Prostate gland (tissue), 2 donors: Measurements from ENCODE around the gene CSF3. TPM values are rescaled to one million over a fixed set of nuclear protein-coding genes. Genes with fewer than 3 reads are reported as not detected.

Source experiments
- DNase-seq: peaks from one replicate; pipeline ENCODE4 v3.0.0-alpha.2; 2019; ENCODE audit warnings: low spot score
- H3K27ac ChIP-seq, 2 donors: fragments of 200-600 bp; sonication (generic); 2 replicates each; pipeline ENCODE4 v1.5.1; 2017 to 2019
- H3K27me3 ChIP-seq: fragments of 200-600 bp; sonication (generic); replicated peaks from 2 replicates; pipeline ENCODE4 v1.5.1; 2019; ENCODE audit not compliant: insufficient read depth
- H3K36me3 ChIP-seq, 2 donors: fragments of 200-600 bp; sonication (generic); 1 replicate in 1 of 2; 2 replicates in 1 of 2; pipeline versions ENCODE4 v1.5.1 to v1.8.1; 2017 to 2019
- H3K4me1 ChIP-seq: fragments of 200-600 bp; sonication (generic); replicated peaks from 2 replicates; pipeline ENCODE4 v1.5.1; 2019
- H3K4me3 ChIP-seq, 2 donors: fragments of 200-600 bp; sonication (generic); 2 replicates each; pipeline ENCODE4 v1.5.1; 2017 to 2019
- H3K9me3 ChIP-seq: fragments of 200-600 bp; sonication (generic); 2 replicates; pipeline ENCODE4 v1.5.1; 2017
- POLR2A ChIP-seq: fragments of 450-650 bp; IDR thresholded peaks from one replicate; pipeline ENCODE4 v1.6.1; 2016; ENCODE audit warnings: antibody characterized with exemption, mild to moderate bottlenecking
- POLR2AphosphoS5 ChIP-seq: sonication (generic); formaldehyde crosslinking; IDR thresholded peaks from one replicate; pipeline ENCODE4 v1.6.1; 2017; ENCODE audit warnings: antibody characterized with exemption
- WGBS: methylation state at CpG from one replicate; pipeline ENCODE4 v1.1.5; 2018; 5-methylcytosine and 5-hydroxymethylcytosine counted together
- intact Hi-C: fragments of 100-400 bp; cut with DNase I; formaldehyde crosslinking; loops from one replicate; pipeline ENCODE4 v1.14.2; 2022
- total RNA-seq, 2 donors: library from RNA; depleted of rRNA; stranded (reverse); fragments of >200 nt; gene quantifications; one replicate each; pipeline ENCODE4 v1.1.0, GENCODE V29; 2016
- TF ChIP-seq, protein P1 (sequence below), 4 experiments: fragments of 200-600 bp in 2 of 4; fragments of 450-650 bp in 2 of 4; sonication (generic) in 2 of 4; IDR thresholded peaks; 1 replicate in 3 of 4; 2 replicates in 1 of 4; pipeline ENCODE4 v1.5.1; 2016 to 2019; ENCODE audit warnings: antibody characterized with exemption in 4 of 4, mild to moderate bottlenecking in 2 of 4, moderate library complexity in 2 of 4

The CSF3 gene
- total RNA-seq, 2 donors from 2014 or later = 0.41 to 2.2 TPM

DNA sequence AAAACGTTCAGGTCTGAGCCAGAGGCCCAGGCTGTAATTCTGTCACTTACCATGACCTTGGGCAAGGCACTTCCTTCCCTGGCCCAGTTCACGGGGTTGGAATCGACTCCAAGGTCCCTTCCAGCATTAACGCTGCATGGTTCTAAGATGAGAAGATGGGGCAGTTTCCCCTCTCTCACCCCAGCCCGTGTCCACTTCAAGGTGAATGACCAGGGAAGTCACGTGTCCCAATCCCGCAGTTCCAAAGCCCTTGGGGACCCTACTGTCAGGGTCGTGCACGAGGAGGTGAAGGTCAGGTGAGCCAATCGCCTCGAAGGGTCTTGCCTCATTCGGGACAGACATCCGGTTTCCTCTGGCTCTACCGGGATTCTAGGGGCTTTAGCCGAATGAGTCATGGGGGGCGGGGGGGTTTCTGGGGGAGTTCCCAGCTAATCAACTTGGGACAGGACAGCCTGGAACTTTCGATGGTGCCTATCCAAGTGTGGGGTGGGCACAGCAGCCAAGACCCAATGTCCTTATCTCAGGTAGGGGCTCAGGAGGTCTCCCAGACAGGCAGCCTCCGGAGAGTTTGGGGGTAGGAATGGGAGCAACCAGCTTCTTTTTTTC lies 762 bp upstream of the CSF3 start:
- Histone ChIP-seq H3K27ac (peak overlapping the region; percentile 15 to 26), H3K9me3 (no peaks in the 10 kb centered on the region), H3K4me3 (no peak overlapping the region), H3K36me3 (peaks cover 0 to under 1% of the 10 kb centered on the region in 2 donors), H3K4me1 (no peaks in the 10 kb centered on the region), H3K27me3 (no peaks in the 10 kb centered on the region)
- no peak for TF ChIP-seq POLR2AphosphoS5
- TF ChIP-seq POLR2A = no peak
- TF ChIP-seq, protein P1, sequence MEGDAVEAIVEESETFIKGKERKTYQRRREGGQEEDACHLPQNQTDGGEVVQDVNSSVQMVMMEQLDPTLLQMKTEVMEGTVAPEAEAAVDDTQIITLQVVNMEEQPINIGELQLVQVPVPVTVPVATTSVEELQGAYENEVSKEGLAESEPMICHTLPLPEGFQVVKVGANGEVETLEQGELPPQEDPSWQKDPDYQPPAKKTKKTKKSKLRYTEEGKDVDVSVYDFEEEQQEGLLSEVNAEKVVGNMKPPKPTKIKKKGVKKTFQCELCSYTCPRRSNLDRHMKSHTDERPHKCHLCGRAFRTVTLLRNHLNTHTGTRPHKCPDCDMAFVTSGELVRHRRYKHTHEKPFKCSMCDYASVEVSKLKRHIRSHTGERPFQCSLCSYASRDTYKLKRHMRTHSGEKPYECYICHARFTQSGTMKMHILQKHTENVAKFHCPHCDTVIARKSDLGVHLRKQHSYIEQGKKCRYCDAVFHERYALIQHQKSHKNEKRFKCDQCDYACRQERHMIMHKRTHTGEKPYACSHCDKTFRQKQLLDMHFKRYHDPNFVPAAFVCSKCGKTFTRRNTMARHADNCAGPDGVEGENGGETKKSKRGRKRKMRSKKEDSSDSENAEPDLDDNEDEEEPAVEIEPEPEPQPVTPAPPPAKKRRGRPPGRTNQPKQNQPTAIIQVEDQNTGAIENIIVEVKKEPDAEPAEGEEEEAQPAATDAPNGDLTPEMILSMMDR (IDR thresholded peaks at IDR 0.05) = no peak
- 56% methylated on average over 18 of the region's 18 CpGs for WGBS
- DNase-seq = no peak
- intact Hi-C loops = loop anchor here (5.0 to 10.0 kb wide), 3 partner anchors 153 to 280 kb away; no protein-coding TSS in a partner anchor

DNA sequence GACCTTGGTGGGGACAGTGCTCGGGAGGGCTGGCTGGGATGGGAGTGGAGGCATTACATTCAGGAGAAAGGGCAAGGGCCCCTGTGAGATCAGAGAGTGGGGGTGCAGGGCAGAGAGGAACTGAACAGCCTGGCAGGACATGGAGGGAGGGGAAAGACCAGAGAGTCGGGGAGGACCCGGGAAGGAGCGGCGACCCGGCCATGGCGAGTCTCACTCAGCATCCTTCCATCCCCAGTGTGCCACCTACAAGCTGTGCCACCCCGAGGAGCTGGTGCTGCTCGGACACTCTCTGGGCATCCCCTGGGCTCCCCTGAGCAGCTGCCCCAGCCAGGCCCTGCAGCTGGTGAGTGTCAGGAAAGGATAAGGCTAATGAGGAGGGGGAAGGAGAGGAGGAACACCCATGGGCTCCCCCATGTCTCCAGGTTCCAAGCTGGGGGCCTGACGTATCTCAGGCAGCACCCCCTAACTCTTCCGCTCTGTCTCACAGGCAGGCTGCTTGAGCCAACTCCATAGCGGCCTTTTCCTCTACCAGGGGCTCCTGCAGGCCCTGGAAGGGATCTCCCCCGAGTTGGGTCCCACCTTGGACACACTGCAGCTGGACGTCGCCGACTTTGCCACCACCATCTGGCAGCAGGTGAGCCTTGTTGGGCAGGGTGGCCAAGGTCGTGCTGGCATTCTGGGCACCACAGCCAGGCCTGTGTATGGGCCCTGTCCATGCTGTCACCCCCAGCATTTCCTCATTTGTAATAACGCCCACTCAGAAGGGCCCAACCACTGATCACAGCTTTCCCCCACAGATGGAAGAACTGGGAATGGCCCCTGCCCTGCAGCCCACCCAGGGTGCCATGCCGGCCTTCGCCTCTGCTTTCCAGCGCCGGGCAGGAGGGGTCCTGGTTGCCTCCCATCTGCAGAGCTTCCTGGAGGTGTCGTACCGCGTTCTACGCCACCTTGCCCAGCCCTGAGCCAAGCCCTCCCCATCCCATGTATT lies 1.1 kb downstream of the CSF3 start:
- WGBS = 82% methylated on average over 26 of the region's 26 CpGs
- no peak for DNase-seq
- Histone ChIP-seq H3K27ac (no peak overlapping the region), H3K36me3 (peaks cover 0 to 10% of the 10 kb centered on the region in 2 donors), H3K4me3 (no peak overlapping the region), H3K9me3 (no peaks in the 10 kb centered on the region), H3K27me3 (no peaks in the 10 kb centered on the region), H3K4me1 (no peaks in the 10 kb centered on the region)
- intact Hi-C loops = loop anchor here (10.0 kb wide), 1 partner anchor 279 kb away; no protein-coding TSS in a partner anchor
- TF ChIP-seq POLR2A (no peak), POLR2AphosphoS5 (no peak)
- TF ChIP-seq, protein P1 (IDR thresholded peaks at IDR 0.05) = no peak

DNA sequence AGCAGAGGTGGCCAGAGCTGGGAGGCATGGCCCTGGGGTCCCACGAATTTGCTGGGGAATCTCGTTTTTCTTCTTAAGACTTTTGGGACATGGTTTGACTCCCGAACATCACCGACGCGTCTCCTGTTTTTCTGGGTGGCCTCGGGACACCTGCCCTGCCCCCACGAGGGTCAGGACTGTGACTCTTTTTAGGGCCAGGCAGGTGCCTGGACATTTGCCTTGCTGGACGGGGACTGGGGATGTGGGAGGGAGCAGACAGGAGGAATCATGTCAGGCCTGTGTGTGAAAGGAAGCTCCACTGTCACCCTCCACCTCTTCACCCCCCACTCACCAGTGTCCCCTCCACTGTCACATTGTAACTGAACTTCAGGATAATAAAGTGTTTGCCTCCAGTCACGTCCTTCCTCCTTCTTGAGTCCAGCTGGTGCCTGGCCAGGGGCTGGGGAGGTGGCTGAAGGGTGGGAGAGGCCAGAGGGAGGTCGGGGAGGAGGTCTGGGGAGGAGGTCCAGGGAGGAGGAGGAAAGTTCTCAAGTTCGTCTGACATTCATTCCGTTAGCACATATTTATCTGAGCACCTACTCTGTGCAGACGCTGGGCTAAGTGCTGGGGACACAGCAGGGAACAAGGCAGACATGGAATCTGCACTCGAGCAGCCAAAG lies 2.3 kb downstream of the CSF3 start:
- Histone ChIP-seq H3K36me3 (peaks cover 0 to 10% of the 10 kb centered on the region in 2 donors), H3K27me3 (no peaks in the 10 kb centered on the region), H3K4me3 (no peak overlapping the region), H3K4me1 (no peaks in the 10 kb centered on the region), H3K27ac (peak overlapping the region in 1 of 2 donors; percentile 22), H3K9me3 (no peaks in the 10 kb centered on the region)
- 54% methylated on average over 15 of the region's 15 CpGs for WGBS
- DNase-seq = no peak
- TF ChIP-seq POLR2AphosphoS5 = no peak
- TF ChIP-seq POLR2A = no peak
- TF ChIP-seq, protein P1 (IDR thresholded peaks at IDR 0.05) = no peak
- intact Hi-C loops = loop anchor here (10.0 kb wide), 1 partner anchor 277 kb away; no protein-coding TSS in a partner anchor

DNA sequence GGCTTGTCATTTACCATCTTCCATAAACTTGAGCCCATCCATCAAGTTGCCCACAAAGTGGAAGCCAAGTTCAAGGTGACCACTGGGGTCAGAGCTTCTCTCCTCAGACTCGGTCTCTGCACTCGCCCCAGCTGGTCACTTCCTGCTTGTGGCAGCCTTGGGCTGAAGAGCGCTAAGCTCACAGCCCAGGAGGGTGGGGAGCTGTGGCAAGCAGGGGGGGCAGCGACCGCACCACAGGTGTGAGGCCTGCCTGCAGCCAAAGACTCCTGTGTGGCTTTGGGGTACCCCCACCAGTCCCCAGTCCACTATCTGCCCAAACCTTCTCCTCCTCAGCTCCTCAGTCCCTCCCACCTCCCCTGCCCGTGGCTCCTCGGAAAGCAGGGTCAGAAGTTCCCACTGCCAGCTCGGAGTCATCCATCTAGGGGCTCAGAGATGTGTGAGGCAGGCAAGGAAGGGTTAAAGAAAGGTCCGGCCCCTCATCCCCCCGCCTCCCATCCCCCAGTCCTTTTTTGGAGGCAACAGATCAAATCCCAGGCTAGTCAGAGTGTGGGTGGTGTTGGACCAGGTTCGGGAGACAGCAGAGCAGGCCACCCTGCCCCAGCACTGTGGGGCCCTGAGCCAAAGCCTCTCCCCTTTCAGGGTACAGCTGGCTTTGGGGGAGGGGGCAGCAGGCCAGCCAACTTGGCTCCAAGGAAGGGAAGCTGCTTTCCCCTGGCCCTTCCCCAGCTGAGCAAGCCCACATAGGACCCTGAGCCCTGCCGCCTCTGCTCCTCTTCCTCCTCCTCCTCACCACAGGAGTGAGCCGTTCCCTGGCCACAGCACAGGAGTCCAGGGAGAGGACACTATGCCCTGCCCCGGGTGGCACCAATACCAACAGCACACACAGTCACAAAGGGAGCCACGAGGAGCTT lies 3.2 kb downstream of the CSF3 start:
- peaks cover 0 to 10% of the 10 kb centered on the region in 2 donors for H3K36me3 ChIP-seq
- H3K4me1 ChIP-seq = peaks cover 5% of the 10 kb centered on the region
- WGBS = 44% methylated on average over 15 of the region's 15 CpGs
- H3K27ac ChIP-seq = peak overlapping the region in 1 of 2 donors; percentile 22
- no peaks in the 10 kb centered on the region for H3K27me3 ChIP-seq
- DNase-seq = no peak
- H3K4me3 ChIP-seq = no peak overlapping the region
- H3K9me3 ChIP-seq = no peaks in the 10 kb centered on the region
- intact Hi-C loops = loop anchor here (10.0 kb wide), 1 partner anchor 276 kb away; no protein-coding TSS in a partner anchor
- TF ChIP-seq POLR2AphosphoS5 (no peak), POLR2A (no peak)
- TF ChIP-seq, protein P1 (IDR thresholded peaks at IDR 0.05) = no peak
